Measurements from ENCODE around the gene EXOSC9.

EXOSC9 gene

DNA sequence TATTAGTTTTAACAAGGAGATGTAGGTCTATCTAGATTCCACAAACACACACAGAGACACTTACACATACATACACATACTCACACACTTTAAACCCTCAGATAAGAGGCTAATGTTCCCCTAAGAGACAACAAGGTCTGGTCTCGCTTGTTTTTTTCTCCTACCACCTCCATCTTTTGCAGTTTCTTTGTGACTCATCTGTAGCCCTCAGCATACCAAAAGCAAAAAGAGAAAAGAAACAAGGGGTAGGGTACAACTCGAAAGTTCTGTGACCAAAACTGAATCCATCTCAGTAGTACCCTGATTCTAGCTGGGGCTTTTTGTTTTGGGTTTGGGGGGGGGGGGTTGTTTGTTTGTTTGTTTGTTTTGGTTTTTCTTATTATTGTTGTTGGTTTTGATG lies 12.2 kb upstream of the EXOSC9 start:
- H3K27me3 ChIP-seq (ENCODE audit: control insufficient read depth in 1 of 2, insufficient read depth in 2 of 2, low read length in 2 of 2), result peaks cover 5 to 7% of the 10 kb centered on the region in 2 donors
- no peak overlapping the region for H3K4me3 ChIP-seq (ENCODE audit: low read depth in 1 of 2, low read length in 2 of 2)
- no peak overlapping the region for H3K9ac ChIP-seq (ENCODE audit: low read depth in 1 of 2, low read length in 2 of 2)
- no peaks in the 10 kb centered on the region for H3K4me1 ChIP-seq (ENCODE audit: control insufficient read depth in 1 of 2, insufficient read depth in 2 of 2, low read length in 2 of 2)
- no peaks in the 10 kb centered on the region for H3K9me3 ChIP-seq (ENCODE audit: control insufficient read depth in 1 of 2, low read length in 2 of 2)
- H3K27ac ChIP-seq (ENCODE audit: low read depth, low read length), result no peak overlapping the region
- H3K36me3 ChIP-seq (ENCODE audit: control insufficient read depth in 1 of 2, insufficient read depth in 2 of 2, low read length in 2 of 2), result no peaks in the 10 kb centered on the region

- Histone ChIP-seq H3K4me3 (ENCODE audit: low read depth in 1 of 2, low read length in 2 of 2) (no peak overlapping the region), H3K27me3 (ENCODE audit: control insufficient read depth in 1 of 2, insufficient read depth in 2 of 2, low read length in 2 of 2) (peaks cover 5% of the 10 kb centered on the region in 2 donors), H3K4me1 (ENCODE audit: control insufficient read depth in 1 of 2, insufficient read depth in 2 of 2, low read length in 2 of 2) (no peaks in the 10 kb centered on the region), H3K9ac (ENCODE audit: low read depth in 1 of 2, low read length in 2 of 2) (no peak overlapping the region), H3K27ac (ENCODE audit: low read depth, low read length) (no peak overlapping the region), H3K9me3 (ENCODE audit: control insufficient read depth in 1 of 2, low read length in 2 of 2) (no peaks in the 10 kb centered on the region), H3K36me3 (ENCODE audit: control insufficient read depth in 1 of 2, insufficient read depth in 2 of 2, low read length in 2 of 2) (no peaks in the 10 kb centered on the region)
Measured at GRCh38 chr4:121789455-121789854, 11.7 kb upstream of the EXOSC9 start.

DNA sequence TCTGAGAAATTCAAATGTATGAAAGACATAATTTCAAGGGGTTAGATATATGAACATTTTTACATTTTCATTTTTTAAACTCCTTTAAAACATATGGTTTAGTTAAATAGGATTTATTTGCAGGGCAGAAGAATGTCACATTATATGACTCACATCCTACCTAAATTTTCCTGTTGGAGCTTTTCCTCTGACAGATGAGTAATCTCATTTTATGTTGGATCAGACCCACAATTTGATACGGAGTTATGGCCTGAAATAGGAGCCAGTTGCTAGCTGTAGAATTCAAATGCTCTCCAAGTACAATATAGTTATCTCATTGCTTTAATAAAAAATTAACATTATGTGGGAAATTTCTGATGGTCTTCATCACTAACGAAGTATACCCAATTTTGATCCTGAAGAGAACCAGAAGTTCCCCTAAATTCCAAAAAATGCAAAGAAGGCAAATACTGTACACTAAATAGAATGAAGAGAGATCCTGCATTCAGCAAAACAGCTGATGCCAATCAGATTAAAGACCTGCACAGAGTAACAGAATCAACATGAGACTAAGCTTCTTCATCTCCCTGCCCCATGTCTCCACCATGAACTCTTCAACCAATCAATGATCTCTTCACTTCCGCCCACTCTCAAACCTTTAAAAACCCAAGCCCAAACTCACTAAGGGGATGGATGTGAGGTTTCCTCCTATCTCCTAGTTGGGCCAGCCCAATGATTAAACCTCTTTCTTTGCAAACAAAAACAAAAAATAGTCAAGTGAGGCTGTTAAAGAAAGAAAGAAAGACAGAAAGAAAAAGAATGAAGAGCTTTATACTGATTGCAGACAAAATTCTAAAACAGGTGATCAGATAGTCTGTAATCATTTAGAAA lies 10.9 kb upstream of the EXOSC9 start:
- Histone ChIP-seq H3K27me3 (ENCODE audit: control insufficient read depth in 1 of 2, insufficient read depth in 2 of 2, low read length in 2 of 2) (peaks cover 3 to 4% of the 10 kb centered on the region in 2 donors), H3K4me1 (ENCODE audit: control insufficient read depth in 1 of 2, insufficient read depth in 2 of 2, low read length in 2 of 2) (no peaks in the 10 kb centered on the region), H3K27ac (ENCODE audit: low read depth, low read length) (no peak overlapping the region), H3K9ac (ENCODE audit: low read depth in 1 of 2, low read length in 2 of 2) (no peak overlapping the region), H3K4me3 (ENCODE audit: low read depth in 1 of 2, low read length in 2 of 2) (no peak overlapping the region), H3K36me3 (ENCODE audit: control insufficient read depth in 1 of 2, insufficient read depth in 2 of 2, low read length in 2 of 2) (no peaks in the 10 kb centered on the region), H3K9me3 (ENCODE audit: control insufficient read depth in 1 of 2, low read length in 2 of 2) (no peaks in the 10 kb centered on the region)

- Histone ChIP-seq H3K36me3 (ENCODE audit: control insufficient read depth in 1 of 2, insufficient read depth in 2 of 2, low read length in 2 of 2) (no peaks in the 10 kb centered on the region), H3K9ac (ENCODE audit: low read depth in 1 of 2, low read length in 2 of 2) (no peak overlapping the region), H3K27ac (ENCODE audit: low read depth, low read length) (no peak overlapping the region), H3K9me3 (ENCODE audit: control insufficient read depth in 1 of 2, low read length in 2 of 2) (no peaks in the 10 kb centered on the region), H3K4me1 (ENCODE audit: control insufficient read depth in 1 of 2, insufficient read depth in 2 of 2, low read length in 2 of 2) (no peaks in the 10 kb centered on the region), H3K27me3 (ENCODE audit: control insufficient read depth in 1 of 2, insufficient read depth in 2 of 2, low read length in 2 of 2) (no peaks in the 10 kb centered on the region), H3K4me3 (ENCODE audit: low read depth in 1 of 2, low read length in 2 of 2) (no peak overlapping the region)
Measured at GRCh38 chr4:121790976-121791375, 10.1 kb upstream of the EXOSC9 start.

GRCh38 chr4:121791481-121791880 lies 9.6 kb upstream of the EXOSC9 start:
- Histone ChIP-seq H3K27ac (ENCODE audit: low read depth, low read length) (no peak overlapping the region), H3K9me3 (ENCODE audit: control insufficient read depth in 1 of 2, low read length in 2 of 2) (no peaks in the 10 kb centered on the region), H3K4me1 (ENCODE audit: control insufficient read depth in 1 of 2, insufficient read depth in 2 of 2, low read length in 2 of 2) (no peaks in the 10 kb centered on the region), H3K9ac (ENCODE audit: low read depth in 1 of 2, low read length in 2 of 2) (no peak overlapping the region), H3K4me3 (ENCODE audit: low read depth in 1 of 2, low read length in 2 of 2) (no peak overlapping the region), H3K27me3 (ENCODE audit: control insufficient read depth in 1 of 2, insufficient read depth in 2 of 2, low read length in 2 of 2) (no peaks in the 10 kb centered on the region), H3K36me3 (ENCODE audit: control insufficient read depth in 1 of 2, insufficient read depth in 2 of 2, low read length in 2 of 2) (no peaks in the 10 kb centered on the region)

DNA sequence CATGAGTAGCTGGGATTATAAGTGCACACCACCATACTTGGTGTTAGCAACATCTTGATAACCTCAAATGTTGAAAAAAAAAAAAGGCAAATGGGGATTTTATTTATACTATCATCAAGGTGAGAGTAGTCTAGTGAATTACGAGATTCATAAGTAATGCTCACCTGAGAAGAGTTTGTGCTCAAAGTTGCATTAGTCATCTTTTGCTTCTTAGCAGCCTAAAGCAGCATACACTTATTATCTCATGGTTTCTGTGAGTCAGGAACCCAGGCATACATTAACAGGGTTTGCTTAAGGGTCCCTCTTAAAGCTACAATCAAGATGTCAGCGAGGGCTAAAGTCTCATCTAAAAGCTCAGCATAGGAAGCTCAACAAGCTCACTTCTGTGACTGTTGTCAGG lies 8.2 kb upstream of the EXOSC9 start:
- Histone ChIP-seq H3K27ac (ENCODE audit: low read depth, low read length) (no peak overlapping the region), H3K4me1 (ENCODE audit: control insufficient read depth in 1 of 2, insufficient read depth in 2 of 2, low read length in 2 of 2) (no peaks in the 10 kb centered on the region), H3K9ac (ENCODE audit: low read depth in 1 of 2, low read length in 2 of 2) (no peak overlapping the region), H3K27me3 (ENCODE audit: control insufficient read depth in 1 of 2, insufficient read depth in 2 of 2, low read length in 2 of 2) (no peaks in the 10 kb centered on the region), H3K9me3 (ENCODE audit: control insufficient read depth in 1 of 2, low read length in 2 of 2) (no peaks in the 10 kb centered on the region), H3K36me3 (ENCODE audit: control insufficient read depth in 1 of 2, insufficient read depth in 2 of 2, low read length in 2 of 2) (no peaks in the 10 kb centered on the region), H3K4me3 (ENCODE audit: low read depth in 1 of 2, low read length in 2 of 2) (no peak overlapping the region)

- Histone ChIP-seq H3K9ac (ENCODE audit: low read depth in 1 of 2, low read length in 2 of 2) (no peak overlapping the region), H3K27ac (ENCODE audit: low read depth, low read length) (no peak overlapping the region), H3K36me3 (ENCODE audit: control insufficient read depth in 1 of 2, insufficient read depth in 2 of 2, low read length in 2 of 2) (no peaks in the 10 kb centered on the region), H3K9me3 (ENCODE audit: control insufficient read depth in 1 of 2, low read length in 2 of 2) (no peaks in the 10 kb centered on the region), H3K4me3 (ENCODE audit: low read depth in 1 of 2, low read length in 2 of 2) (no peak overlapping the region), H3K4me1 (ENCODE audit: control insufficient read depth in 1 of 2, insufficient read depth in 2 of 2, low read length in 2 of 2) (peaks cover under 1 to 5% of the 10 kb centered on the region in 2 donors), H3K27me3 (ENCODE audit: control insufficient read depth in 1 of 2, insufficient read depth in 2 of 2, low read length in 2 of 2) (no peaks in the 10 kb centered on the region)
Measured at GRCh38 chr4:121794505-121795188, 6.5 kb upstream of the EXOSC9 start.

- H3K27me3 ChIP-seq (ENCODE audit: control insufficient read depth in 1 of 2, insufficient read depth in 2 of 2, low read length in 2 of 2), result no peaks in the 10 kb centered on the region
- H3K9ac ChIP-seq (ENCODE audit: low read depth in 1 of 2, low read length in 2 of 2), result no peak overlapping the region
- no peaks in the 10 kb centered on the region for H3K9me3 ChIP-seq (ENCODE audit: control insufficient read depth in 1 of 2, low read length in 2 of 2)
- H3K27ac ChIP-seq (ENCODE audit: low read depth, low read length), result no peak overlapping the region
- H3K4me1 ChIP-seq (ENCODE audit: control insufficient read depth in 1 of 2, insufficient read depth in 2 of 2, low read length in 2 of 2), result peaks cover 12 to 16% of the 10 kb centered on the region in 2 donors
- H3K4me3 ChIP-seq (ENCODE audit: low read depth in 1 of 2, low read length in 2 of 2), result no peak overlapping the region
- no peaks in the 10 kb centered on the region for H3K36me3 ChIP-seq (ENCODE audit: control insufficient read depth in 1 of 2, insufficient read depth in 2 of 2, low read length in 2 of 2)
Measured at GRCh38 chr4:121796283-121796682, 4.8 kb upstream of the EXOSC9 start.

GRCh38 chr4:121799208-121799823 lies 1.8 kb upstream of the EXOSC9 start:
- no peak overlapping the region for H3K27ac ChIP-seq (ENCODE audit: low read depth, low read length)
- peak overlapping the region in 1 of 2 donors; percentile 12 for H3K4me3 ChIP-seq (ENCODE audit: low read depth in 1 of 2, low read length in 2 of 2)
- peaks cover 3 to 11% of the 10 kb centered on the region in 2 donors for H3K36me3 ChIP-seq (ENCODE audit: control insufficient read depth in 1 of 2, insufficient read depth in 2 of 2, low read length in 2 of 2)

More at GRCh38 chr4:121799208-121799823, 1.8 kb upstream of the EXOSC9 start:
- Histone ChIP-seq H3K9ac (ENCODE audit: low read depth in 1 of 2, low read length in 2 of 2) (no peak overlapping the region), H3K27me3 (ENCODE audit: control insufficient read depth in 1 of 2, insufficient read depth in 2 of 2, low read length in 2 of 2) (no peaks in the 10 kb centered on the region), H3K4me1 (ENCODE audit: control insufficient read depth in 1 of 2, insufficient read depth in 2 of 2, low read length in 2 of 2) (peaks cover 19 to 24% of the 10 kb centered on the region in 2 donors), H3K9me3 (ENCODE audit: control insufficient read depth in 1 of 2, low read length in 2 of 2) (no peaks in the 10 kb centered on the region)
